Measurements from ENCODE around the gene ST8SIA2.

The ST8SIA2 gene

DNA sequence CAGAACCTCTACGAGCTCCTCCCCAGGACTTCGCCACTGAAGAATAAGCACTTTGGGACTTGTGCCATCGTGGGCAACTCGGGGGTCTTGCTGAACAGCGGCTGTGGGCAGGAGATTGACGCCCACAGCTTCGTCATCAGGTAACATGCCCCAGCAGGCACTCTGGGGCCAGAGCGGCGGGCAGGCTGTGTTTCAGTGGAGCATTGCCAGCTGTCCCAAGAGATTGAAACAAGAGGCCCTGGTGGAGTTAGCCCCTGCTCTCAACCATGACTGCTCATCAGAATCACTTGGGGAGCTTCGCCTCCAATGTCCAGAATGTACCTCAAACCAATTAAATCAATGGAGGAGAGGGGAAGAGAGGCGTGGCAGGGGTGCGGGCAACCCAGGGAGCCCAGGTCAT is 44.8 kb downstream of the ST8SIA2 start:
- no peak overlapping the region for H3K27ac ChIP-seq
- TF ChIP-seq ZFX (IDR thresholded peaks at IDR 0.05; ENCODE audit: borderline replicate concordance), result no peak

DNA sequence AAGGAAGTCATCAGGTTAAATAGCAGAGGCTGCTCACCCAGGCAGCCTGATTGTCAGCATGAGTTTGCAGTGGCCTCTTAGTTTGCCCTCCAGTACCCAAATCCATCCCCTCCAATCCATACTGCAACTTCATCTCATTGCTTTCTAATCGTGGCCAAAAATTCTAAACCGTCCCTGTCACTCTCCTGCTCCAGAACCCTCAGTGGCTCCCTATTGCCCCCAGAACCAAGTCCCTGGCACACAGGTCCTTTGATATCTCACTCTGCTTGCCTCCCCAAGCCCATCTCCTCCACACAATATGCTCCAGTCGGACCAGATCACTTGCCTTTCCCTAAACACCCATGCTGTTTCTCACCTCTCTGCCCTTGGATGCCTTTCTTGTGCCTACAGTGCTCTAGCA is 49.7 kb downstream of the ST8SIA2 start:
- H3K27ac ChIP-seq, result no peak overlapping the region
- no peak for TF ChIP-seq ZFX (IDR thresholded peaks at IDR 0.05; ENCODE audit: borderline replicate concordance)
- TF ChIP-seq, protein P1, sequence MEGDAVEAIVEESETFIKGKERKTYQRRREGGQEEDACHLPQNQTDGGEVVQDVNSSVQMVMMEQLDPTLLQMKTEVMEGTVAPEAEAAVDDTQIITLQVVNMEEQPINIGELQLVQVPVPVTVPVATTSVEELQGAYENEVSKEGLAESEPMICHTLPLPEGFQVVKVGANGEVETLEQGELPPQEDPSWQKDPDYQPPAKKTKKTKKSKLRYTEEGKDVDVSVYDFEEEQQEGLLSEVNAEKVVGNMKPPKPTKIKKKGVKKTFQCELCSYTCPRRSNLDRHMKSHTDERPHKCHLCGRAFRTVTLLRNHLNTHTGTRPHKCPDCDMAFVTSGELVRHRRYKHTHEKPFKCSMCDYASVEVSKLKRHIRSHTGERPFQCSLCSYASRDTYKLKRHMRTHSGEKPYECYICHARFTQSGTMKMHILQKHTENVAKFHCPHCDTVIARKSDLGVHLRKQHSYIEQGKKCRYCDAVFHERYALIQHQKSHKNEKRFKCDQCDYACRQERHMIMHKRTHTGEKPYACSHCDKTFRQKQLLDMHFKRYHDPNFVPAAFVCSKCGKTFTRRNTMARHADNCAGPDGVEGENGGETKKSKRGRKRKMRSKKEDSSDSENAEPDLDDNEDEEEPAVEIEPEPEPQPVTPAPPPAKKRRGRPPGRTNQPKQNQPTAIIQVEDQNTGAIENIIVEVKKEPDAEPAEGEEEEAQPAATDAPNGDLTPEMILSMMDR (IDR thresholded peaks at IDR 0.05), result no peak

DNA sequence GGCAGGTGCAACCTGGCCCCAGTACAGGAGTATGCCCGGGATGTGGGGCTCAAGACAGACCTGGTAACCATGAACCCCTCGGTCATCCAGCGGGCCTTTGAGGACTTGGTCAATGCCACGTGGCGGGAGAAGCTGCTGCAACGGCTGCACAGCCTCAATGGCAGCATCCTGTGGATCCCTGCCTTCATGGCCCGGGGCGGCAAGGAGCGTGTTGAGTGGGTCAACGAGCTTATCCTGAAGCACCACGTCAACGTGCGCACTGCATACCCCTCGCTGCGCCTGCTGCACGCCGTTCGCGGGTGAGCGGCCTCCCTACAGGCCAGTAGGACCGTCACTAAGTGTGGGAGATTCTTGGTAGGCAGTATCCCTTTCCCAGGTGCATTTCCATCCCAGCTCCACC is 51.0 kb downstream of the ST8SIA2 start:
- TF ChIP-seq ZFX (IDR thresholded peaks at IDR 0.05; ENCODE audit: borderline replicate concordance), result no peak
- TF ChIP-seq, protein P1 (IDR thresholded peaks at IDR 0.05), result no peak
- H3K27ac ChIP-seq, result no peak overlapping the region

DNA sequence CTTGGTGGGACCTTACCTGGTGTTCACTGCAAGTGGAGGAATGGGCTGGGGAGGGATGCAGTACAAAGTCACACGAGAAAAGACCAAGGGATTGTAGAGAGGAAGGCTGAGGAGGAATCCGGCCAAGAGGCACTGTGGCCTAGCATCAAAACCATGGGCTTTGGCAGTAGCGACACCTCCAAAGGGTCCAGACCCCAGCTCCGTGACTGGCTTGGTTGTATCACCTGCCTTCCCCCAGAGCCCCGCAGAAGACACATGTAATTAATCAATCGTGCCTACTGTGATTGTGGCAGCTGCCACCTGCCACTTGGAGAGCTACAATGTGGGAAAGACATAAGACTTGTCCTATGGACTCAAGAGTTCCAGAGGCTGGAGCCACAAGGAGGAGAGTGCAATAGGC is 54.7 kb downstream of the ST8SIA2 start:
- TF ChIP-seq ZFX (IDR thresholded peaks at IDR 0.05; ENCODE audit: borderline replicate concordance), result no peak
- TF ChIP-seq, protein P1 (IDR thresholded peaks at IDR 0.05), result no peak
- no peak overlapping the region for H3K27ac ChIP-seq

DNA sequence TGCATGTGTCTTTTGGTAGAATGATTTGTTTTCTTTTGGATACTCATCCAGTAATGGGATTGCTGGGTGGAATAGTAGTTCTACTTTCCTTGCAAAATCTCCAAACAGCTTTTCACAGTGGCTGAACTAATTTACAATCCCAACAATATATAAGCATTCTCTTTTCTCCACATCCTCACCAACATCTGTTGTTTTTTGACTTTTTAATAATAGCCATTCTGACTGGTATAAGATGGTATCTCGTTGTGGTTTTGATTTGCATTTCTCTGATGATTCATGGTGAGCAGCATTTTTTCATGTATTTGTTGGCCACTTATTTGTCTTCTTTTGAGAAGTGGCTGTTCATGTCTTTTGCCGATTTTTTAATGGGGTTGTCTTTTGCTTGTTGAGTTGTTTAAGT is 55.8 kb downstream of the ST8SIA2 start:
- H3K27ac ChIP-seq, result no peak overlapping the region
- TF ChIP-seq, protein P1 (IDR thresholded peaks at IDR 0.05), result no peak
- no peak for TF ChIP-seq ZFX (IDR thresholded peaks at IDR 0.05; ENCODE audit: borderline replicate concordance)

DNA sequence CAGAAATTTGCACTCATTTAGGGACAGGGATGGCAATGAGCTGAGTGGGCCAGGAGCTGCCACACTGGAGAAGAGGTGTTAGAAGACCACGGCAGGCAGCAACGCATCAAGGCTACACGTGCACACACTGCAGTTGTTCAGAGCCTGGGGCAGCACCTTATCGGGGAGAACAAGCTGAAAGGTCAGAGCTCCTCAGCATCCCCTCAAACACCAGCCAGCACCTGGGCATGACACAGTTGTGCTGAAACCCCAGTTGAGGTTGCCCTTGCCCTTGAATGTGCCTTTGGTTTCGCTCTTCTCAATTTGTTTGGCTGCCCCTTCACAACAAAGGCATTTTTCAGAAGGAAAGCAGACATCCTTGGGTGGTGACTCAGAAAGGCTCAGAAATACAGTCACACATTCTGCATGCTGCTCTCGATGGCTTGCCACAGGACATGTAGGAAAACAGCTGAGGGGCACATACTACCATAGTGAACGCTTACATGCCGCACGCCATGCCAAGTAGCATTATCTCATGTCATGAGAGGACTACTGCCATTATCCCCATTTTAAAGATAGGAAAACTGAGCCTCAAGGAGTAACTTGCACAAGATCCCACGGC is 57.6 kb downstream of the ST8SIA2 start:
- no peak for TF ChIP-seq ZFX (IDR thresholded peaks at IDR 0.05; ENCODE audit: borderline replicate concordance)
- TF ChIP-seq, protein P1 (IDR thresholded peaks at IDR 0.05), result no peak
- no peak overlapping the region for H3K27ac ChIP-seq

DNA sequence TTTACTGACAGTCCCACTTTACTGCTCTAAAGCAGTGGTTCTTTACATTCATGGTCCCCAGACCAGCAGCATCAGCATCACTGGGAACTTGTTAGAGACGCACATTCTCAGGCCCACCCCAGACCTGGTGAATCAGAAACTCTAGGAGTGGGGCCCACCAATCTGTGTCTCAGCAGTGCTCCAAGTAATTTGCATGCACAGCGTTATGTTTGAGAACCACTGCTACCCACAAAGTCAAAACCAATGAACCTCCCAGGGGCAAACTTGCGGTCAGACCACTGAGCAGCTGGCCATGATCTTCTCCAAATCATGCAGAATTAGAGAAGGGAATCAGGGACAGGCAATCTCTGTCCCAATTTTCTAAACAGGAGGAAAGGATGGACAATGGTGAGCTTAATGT is 58.5 kb downstream of the ST8SIA2 start:
- TF ChIP-seq, protein P1 (IDR thresholded peaks at IDR 0.05), result no peak
- no peak for TF ChIP-seq ZFX (IDR thresholded peaks at IDR 0.05; ENCODE audit: borderline replicate concordance)
- H3K27ac ChIP-seq, result no peak overlapping the region

DNA sequence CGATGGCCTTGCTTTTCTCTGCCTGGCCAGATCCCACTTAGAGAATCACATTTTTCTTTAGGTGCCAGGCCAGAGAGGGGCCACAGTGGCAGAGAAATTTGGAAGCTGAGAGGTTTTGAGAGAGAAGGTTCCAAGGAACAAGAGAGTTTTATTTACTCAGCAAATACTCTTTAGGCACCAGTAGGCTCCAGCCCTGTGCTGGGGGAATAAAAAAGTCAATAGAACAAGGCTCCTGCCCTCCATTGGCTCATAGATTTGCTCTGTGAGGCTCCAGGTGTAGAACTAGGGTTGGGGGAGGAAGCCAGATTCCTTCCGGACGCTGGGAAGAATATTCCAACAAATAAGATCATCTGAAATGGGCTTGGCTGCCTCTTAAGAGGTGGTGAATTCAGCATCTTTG is 59.9 kb downstream of the ST8SIA2 start:
- no peak overlapping the region for H3K27ac ChIP-seq
- TF ChIP-seq, protein P1 (IDR thresholded peaks at IDR 0.05), result no peak
- no peak for TF ChIP-seq ZFX (IDR thresholded peaks at IDR 0.05; ENCODE audit: borderline replicate concordance)
